Stimulated activated CD4-positive, alpha-beta T cell treated with anti-CD3 and anti-CD28 coated beads, Interleukin-1b, Interleukin-23, amount 100 ng/mL, for 48 hours (primary cell): ENCODE results near the gene PDE10A.
"Not testable (repeated sequence)": the region's sequence is repeated elsewhere in the genome, so short reads cannot be mapped to it uniquely, and the experiment has no call there.

Experiments used
- DNase-seq: peaks from one replicate; pipeline ENCODE4 v3.0.0-alpha.2; 2020

PDE10A gene

DNA sequence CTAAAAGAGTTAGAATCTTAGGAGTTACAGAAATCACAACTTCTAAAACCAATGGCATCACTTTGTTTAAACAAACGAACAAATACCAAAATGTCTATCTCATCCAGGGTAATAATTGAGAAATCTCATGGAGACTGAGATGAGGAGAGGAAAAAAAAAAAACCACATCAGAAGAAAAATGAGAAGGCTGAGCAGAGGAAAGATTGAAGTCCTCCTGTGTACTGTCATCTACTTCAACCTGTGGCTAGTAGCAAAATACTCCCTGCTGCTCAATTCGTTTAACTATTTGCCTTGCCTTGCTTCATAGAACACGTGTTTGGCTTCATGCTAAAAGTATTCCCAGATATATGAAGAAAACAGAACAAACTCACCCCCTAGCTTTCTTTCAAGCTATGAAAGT is 143.7 kb downstream of the PDE10A start:
- no peak for DNase-seq

DNA sequence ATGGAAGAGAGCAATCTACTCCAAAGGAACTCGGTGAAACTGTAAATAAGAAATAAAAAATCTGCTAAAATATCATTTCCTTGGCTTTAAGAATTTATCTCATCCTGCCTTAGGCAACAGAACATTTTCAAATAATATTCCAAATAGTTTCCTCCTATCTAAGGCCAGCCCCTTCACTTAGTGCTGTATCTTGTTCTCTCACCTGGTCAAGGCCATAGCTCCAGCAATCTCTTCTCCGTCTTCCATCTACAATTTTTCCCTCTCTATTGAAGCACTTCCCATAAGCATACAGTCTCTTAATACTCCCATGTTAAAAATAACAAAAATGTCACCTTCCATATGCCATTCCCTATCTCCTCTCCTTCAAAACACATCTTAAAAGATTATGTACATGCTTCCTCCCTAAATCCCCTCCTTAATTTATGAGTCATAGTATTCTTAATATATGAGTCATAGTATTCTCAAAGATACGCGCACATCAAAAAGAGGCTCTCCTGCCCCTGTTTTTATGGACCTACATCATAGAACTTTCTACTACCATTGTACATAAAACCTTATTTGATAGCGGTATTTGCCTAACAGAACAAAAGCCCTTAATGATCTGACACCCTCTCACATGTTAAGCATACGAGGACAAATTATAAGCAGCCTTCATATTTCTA is 146.9 kb downstream of the PDE10A start:
- DNase-seq, result no peak

- no peak for DNase-seq
Measured at GRCh38 chr6:165514621-165515020, 148.4 kb downstream of the PDE10A start.

GRCh38 chr6:165511807-165512206 is 151.2 kb downstream of the PDE10A start:
- DNase-seq, result no peak

DNA sequence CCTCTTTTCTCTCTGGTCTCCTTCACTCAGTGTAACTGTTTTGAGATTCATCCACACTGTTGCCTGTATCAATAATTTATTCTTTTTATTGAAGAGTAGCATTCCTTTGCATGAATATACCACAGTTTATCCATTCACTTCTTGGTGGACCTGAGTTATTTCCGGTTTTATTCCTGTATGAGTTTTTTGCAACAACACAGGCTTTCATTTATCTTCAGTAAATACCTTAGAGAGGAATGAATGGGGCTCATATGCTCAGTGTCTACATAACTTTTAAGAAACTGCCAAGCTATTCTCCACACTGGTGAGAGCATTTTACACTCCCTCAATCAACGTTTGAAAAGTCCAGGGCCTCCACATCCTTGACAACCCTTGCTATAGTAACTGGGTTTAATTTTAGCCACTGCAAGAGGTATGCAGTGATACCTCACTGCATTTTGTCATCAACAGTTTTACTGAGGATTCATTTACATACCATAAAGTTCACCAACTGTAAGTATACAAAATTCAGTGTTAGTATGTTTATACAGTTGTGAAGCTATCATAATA is 154.6 kb downstream of the PDE10A start:
- DNase-seq, result no peak

DNA sequence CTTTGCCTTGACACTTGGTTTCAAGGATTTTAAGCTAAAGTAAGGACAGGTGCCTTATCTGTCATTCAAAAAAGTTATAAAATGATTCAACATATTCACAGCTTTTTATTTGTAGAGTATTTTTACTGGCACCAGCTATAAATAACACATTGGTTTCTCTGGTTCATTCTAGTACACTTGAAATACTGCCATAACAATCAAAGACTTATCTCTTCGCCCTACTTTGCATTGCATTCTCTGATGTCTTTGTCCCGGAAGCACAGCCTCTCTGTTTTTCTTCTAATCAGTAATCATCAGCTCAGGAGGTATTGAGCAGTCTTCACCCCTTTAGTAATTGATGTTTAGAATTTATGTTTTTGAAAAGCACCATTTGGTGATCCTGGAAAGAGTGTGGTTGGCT is 156.4 kb downstream of the PDE10A start:
- no peak for DNase-seq

GRCh38 chr6:165500214-165500907 is 162.7 kb downstream of the PDE10A start:
- DNase-seq, result not testable (repeated sequence)

- DNase-seq, result no peak
Measured at GRCh38 chr6:165497472-165497871, 165.6 kb downstream of the PDE10A start.

DNA sequence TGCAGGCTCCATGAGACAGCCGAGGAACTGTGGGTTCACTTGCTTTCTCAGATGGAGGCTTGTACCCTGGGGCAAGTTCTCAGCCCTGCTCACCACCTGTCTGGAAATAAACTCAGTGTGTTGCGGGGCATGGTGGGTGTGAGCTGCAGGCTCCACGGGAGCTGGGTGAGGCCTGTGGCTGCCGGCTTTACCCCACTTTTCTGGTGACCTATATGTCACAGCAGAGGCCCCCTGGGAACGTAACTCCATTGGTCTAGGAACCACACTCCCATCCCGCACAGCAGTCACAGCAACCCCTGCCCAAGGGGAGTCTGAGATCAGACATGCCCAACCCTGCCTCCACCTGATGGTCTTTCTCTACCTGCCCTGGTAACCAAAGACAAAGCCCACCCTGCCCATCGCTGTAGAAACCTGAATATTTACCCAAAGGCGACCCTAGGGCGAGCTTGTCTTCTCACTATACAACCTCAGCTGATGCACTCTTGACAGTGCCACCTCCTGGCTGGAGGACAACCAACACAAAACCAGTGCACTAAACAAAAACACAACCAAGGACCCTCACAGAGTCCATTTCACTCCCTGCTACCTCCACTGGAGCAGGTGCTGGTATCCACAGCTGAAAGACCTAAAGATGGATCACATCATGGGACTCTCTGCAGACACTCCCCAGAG is 174.3 kb downstream of the PDE10A start:
- DNase-seq, result no peak

GRCh38 chr6:165487950-165488349 is 175.1 kb downstream of the PDE10A start:
- no peak for DNase-seq

- no peak for DNase-seq
Measured at GRCh38 chr6:165487347-165487746, 175.7 kb downstream of the PDE10A start.

DNA sequence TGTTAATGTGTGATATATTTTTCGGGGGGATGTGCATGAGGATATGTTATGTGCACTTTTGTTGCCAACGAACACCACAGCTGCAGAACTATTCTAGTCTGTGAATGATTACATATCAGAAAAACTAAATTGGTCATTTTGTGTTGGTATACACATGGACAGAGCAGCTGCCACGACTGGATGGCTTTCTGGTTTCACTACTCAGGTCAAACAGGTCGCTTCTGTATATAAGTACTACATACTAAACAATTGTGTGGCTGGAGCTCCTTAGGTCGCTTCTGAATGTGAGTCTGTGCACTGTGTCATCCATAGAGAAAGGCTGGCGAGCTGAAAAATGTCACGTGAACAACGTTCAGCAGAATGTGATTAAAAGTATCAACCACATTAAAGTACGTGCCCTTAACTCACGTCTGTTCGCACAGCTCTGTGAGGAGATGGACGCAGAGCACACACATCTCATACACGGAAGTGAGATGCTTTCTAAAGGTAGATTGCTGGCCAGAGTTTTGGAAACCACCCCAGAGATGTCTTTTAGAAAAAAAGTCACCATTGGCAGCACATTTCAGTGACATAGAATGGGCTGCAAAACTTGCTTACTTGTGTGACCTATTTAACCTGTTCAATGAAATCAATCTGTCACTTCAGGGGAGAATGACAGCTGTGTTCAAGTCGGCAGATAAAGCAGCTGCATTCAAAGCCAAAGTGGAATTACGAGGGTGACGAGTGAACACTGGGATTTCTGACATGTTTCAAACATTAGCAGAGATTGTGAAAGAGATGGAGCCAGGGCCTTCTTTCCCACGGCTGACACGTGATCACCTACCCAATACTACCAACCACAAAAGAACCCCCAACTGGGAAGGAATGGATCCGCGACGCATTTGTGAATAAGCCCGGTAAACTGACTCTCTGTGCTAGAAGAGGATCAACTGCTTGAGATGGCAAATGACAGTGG is 176.6 kb downstream of the PDE10A start:
- DNase-seq, result no peak

GRCh38 chr6:165484178-165484889 is 178.7 kb downstream of the PDE10A start:
- no peak for DNase-seq

DNA sequence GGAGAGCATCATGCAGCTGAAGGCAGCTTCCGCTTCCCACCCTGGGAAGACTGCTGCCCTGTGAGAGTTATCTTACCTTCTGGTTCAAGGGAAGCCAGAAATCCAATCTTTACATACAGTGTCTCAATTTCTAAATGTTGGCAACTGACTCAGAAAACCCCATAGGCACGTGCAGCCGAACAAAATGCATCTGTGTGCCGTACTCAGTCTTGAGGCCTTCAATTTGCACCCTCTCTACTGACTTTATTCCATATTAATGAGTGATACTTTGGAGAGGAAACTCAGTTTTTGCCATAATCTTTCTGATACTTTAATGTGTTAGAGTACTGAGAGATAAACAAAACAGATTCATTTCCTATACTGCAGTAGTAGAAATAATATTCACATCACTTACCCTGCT is 181.1 kb downstream of the PDE10A start:
- DNase-seq, result no peak

DNA sequence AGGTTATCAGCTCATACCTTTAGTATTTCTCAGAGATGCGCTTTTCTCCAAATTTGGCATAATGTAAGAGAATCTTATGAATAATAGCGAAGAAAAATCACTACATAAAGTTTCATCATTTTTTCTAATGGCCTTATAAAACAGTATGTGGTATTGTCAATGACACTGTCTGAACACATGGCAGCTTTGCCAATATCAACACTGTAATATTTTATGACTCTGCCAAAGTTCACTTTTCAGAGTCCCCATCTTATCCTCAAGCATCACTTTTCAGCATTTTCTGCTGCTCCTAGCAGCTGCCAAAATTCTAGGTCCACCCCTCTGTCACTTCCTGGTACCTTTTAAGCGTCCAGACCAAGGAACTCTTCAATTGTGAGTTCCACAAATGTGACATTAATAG is 182.1 kb downstream of the PDE10A start:
- DNase-seq, result no peak

GRCh38 chr6:165478581-165478980 is 184.5 kb downstream of the PDE10A start:
- DNase-seq, result no peak

GRCh38 chr6:165469483-165469882 is 193.6 kb downstream of the PDE10A start:
- no peak for DNase-seq

- DNase-seq, result no peak
Measured at GRCh38 chr6:165468340-165469235, 194.5 kb downstream of the PDE10A start.

DNA sequence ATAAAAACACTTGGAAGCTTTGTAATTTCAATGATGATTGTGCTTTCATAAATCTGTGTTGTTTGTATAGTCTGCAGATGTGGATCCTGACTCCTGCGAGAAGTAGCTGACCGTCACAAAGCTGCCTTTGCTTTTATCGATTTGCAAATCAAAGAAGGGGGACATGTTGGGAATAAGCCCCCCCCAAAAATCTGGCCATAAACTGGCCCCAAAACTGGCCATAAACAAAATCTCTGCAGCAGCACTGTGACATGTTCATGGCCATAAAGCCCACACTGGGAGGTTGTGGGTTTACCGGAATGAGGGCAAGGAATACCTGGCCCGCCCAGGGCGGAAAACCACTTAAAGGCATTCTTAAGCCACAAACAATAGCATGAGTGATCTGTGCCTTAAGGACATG is 199.5 kb downstream of the PDE10A start:
- DNase-seq, result not testable (repeated sequence)

- not testable (repeated sequence) for DNase-seq
Measured at GRCh38 chr6:165459605-165460301, 203.3 kb downstream of the PDE10A start.
